ENCODE data around the gene GALNT17. TPM values are rescaled to one million over a fixed set of nuclear protein-coding genes. Genes with fewer than 3 reads are reported as not detected.

Gene GALNT17
- polyA plus RNA-seq, 1 donor (not counting 4 experiments of a cell fraction or from before 2014, with no cell fraction given): not detected

DNA sequence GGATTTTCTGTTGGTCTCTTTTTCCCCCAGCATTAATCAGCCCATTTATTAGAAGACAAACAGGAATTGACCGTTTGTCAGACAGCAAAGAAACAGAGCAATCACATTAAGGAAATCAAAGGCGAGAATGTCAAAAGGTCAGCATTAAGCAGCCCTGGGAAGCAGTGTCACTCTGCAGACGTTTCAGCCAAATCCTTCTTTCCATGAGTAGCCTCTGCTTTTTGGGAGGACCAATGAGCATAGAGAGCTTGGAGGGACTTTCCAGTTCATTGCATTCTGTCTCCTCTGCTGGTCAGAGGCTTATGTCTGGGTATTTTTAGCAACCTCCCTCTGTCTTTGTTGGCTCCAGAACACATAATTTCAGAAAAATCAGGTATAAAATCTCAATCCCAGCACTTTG lies 481.4 kb downstream of the GALNT17 start:
- dilution Hi-C loops (cut with MboI; ENCODE audit: extremely low pct_ligation_motif_present, low sequenced_read_pairs): no loop called here
- H3K36me3 ChIP-seq (ENCODE audit: control insufficient read depth in 2 of 2, extremely low read depth in 1 of 2, insufficient read depth in 2 of 2, low read length in 2 of 2): no peaks in the 10 kb centered on the region
- H3K79me2 ChIP-seq (ENCODE audit: control insufficient read depth, insufficient read depth, low read length): no peaks in the 10 kb centered on the region
- H4K20me1 ChIP-seq (ENCODE audit: control insufficient read depth, extremely low read depth, insufficient read depth, low read length): no peaks in the 10 kb centered on the region
- no peaks in the 10 kb centered on the region for H3K9me1 ChIP-seq (ENCODE audit: control insufficient read depth, extremely low read depth, insufficient read depth, low read length)
- no peak overlapping the region for H3K9ac ChIP-seq (ENCODE audit: control insufficient read depth, extremely low read depth, insufficient read depth, low read length)
- H2AFZ ChIP-seq (ENCODE audit: control insufficient read depth, low read length): no peak overlapping the region
- TF ChIP-seq, protein P1, sequence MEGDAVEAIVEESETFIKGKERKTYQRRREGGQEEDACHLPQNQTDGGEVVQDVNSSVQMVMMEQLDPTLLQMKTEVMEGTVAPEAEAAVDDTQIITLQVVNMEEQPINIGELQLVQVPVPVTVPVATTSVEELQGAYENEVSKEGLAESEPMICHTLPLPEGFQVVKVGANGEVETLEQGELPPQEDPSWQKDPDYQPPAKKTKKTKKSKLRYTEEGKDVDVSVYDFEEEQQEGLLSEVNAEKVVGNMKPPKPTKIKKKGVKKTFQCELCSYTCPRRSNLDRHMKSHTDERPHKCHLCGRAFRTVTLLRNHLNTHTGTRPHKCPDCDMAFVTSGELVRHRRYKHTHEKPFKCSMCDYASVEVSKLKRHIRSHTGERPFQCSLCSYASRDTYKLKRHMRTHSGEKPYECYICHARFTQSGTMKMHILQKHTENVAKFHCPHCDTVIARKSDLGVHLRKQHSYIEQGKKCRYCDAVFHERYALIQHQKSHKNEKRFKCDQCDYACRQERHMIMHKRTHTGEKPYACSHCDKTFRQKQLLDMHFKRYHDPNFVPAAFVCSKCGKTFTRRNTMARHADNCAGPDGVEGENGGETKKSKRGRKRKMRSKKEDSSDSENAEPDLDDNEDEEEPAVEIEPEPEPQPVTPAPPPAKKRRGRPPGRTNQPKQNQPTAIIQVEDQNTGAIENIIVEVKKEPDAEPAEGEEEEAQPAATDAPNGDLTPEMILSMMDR (optimal IDR thresholded peaks at IDR 0.05 in 1 of 3, IDR thresholded peaks at IDR 0.05 in 1 of 3, conservative IDR thresholded peaks at IDR 0.05 in 1 of 3; ENCODE audit: extremely low read depth in 1 of 3, insufficient read depth in 2 of 3, low read length in 3 of 3): no peak
- TF ChIP-seq EZH2 (IDR thresholded peaks at IDR 0.05; ENCODE audit: low read length): no peak
- no peak overlapping the region for H3K4me2 ChIP-seq (ENCODE audit: control insufficient read depth, extremely low read depth, insufficient read depth, low read depth, low read length)
- no peaks in the 10 kb centered on the region for H3K9me3 ChIP-seq (ENCODE audit: control insufficient read depth, low read depth, low read length)
- no peak for DNase-seq (ENCODE audit: low read depth, low spot score)
- FAIRE-seq: no peak
- H3K27me3 ChIP-seq (ENCODE audit: control insufficient read depth, extremely low read depth, insufficient read depth, low read length): no peaks in the 10 kb centered on the region
- H3K4me3 ChIP-seq (ENCODE audit: control insufficient read depth in 2 of 3, extremely low read depth in 1 of 3, insufficient read depth in 2 of 3, low read depth in 1 of 3, low read length in 3 of 3): no peak overlapping the region
- H3K27ac ChIP-seq (ENCODE audit: control insufficient read depth, insufficient read depth, low read length): no peak overlapping the region
- no peaks in the 10 kb centered on the region for H3K4me1 ChIP-seq (ENCODE audit: control insufficient read depth, extremely low read depth, insufficient read depth, low read length)

DNA sequence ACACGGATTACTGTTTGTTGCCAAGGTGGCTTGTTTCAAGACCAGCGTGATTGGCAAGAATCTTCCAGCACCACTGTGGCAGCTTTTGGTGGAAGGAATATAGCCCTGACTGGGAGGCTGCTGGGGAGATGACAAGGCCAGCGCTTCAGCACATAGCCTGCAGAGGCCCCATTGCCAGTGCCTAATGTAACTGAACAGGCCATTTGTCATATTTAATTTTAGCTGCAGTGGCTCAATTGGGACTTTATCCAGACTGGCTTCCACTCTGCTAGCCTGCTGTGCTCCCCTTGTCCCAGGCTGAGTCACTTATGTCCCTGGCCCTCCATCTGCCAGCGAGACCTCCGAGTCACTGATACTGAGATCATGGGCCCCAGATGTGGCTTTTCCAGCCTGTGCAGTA lies 483.1 kb downstream of the GALNT17 start:
- no peak overlapping the region for H3K9ac ChIP-seq (ENCODE audit: control insufficient read depth, extremely low read depth, insufficient read depth, low read length)
- no peak for TF ChIP-seq EZH2 (IDR thresholded peaks at IDR 0.05; ENCODE audit: low read length)
- TF ChIP-seq, protein P1 (optimal IDR thresholded peaks at IDR 0.05 in 1 of 3, IDR thresholded peaks at IDR 0.05 in 1 of 3, conservative IDR thresholded peaks at IDR 0.05 in 1 of 3; ENCODE audit: extremely low read depth in 1 of 3, insufficient read depth in 2 of 3, low read length in 3 of 3): no peak
- dilution Hi-C loops (cut with MboI; ENCODE audit: extremely low pct_ligation_motif_present, low sequenced_read_pairs): no loop called here
- no peaks in the 10 kb centered on the region for H3K9me1 ChIP-seq (ENCODE audit: control insufficient read depth, extremely low read depth, insufficient read depth, low read length)
- no peak overlapping the region for H3K4me3 ChIP-seq (ENCODE audit: control insufficient read depth in 2 of 3, extremely low read depth in 1 of 3, insufficient read depth in 2 of 3, low read depth in 1 of 3, low read length in 3 of 3)
- no peaks in the 10 kb centered on the region for H3K36me3 ChIP-seq (ENCODE audit: control insufficient read depth in 2 of 2, extremely low read depth in 1 of 2, insufficient read depth in 2 of 2, low read length in 2 of 2)
- H3K79me2 ChIP-seq (ENCODE audit: control insufficient read depth, insufficient read depth, low read length): no peaks in the 10 kb centered on the region
- no peaks in the 10 kb centered on the region for H4K20me1 ChIP-seq (ENCODE audit: control insufficient read depth, extremely low read depth, insufficient read depth, low read length)
- no peaks in the 10 kb centered on the region for H3K9me3 ChIP-seq (ENCODE audit: control insufficient read depth, low read depth, low read length)
- H3K27ac ChIP-seq (ENCODE audit: control insufficient read depth, insufficient read depth, low read length): no peak overlapping the region
- DNase-seq (ENCODE audit: low read depth, low spot score) (no peak), FAIRE-seq (no peak)
- no peak overlapping the region for H2AFZ ChIP-seq (ENCODE audit: control insufficient read depth, low read length)
- no peak overlapping the region for H3K4me2 ChIP-seq (ENCODE audit: control insufficient read depth, extremely low read depth, insufficient read depth, low read depth, low read length)
- H3K27me3 ChIP-seq (ENCODE audit: control insufficient read depth, extremely low read depth, insufficient read depth, low read length): no peaks in the 10 kb centered on the region
- H3K4me1 ChIP-seq (ENCODE audit: control insufficient read depth, extremely low read depth, insufficient read depth, low read length): no peaks in the 10 kb centered on the region
